Adrenal gland (tissue), 5 donors: Measurements from ENCODE around the gene ECT2.

Source experiments
- POLR2A ChIP-seq, 2 donors: fragments of 450-650 bp; IDR thresholded peaks; one replicate each; pipeline ENCODE4 v1.6.1; 2017; ENCODE audit warnings: antibody characterized with exemption in 2 of 2, mild to moderate bottlenecking in 2 of 2, moderate library complexity in 1 of 2
- TF ChIP-seq, protein P1 (sequence below), 6 experiments: fragments of 450-650 bp in 4 of 6; fragments of 200-600 bp in 2 of 6; sonication (generic) in 1 of 6; IDR thresholded peaks; 1 replicate in 5 of 6; 2 replicates in 1 of 6; pipeline versions ENCODE4 v1.5.1 to v1.8.0; 2016 to 2021; ENCODE audit warnings: antibody characterized with exemption in 6 of 6, mild to moderate bottlenecking in 2 of 6, moderate library complexity in 1 of 6
- donor health status: DM: no; HTN: no; CAD: no.

DNA sequence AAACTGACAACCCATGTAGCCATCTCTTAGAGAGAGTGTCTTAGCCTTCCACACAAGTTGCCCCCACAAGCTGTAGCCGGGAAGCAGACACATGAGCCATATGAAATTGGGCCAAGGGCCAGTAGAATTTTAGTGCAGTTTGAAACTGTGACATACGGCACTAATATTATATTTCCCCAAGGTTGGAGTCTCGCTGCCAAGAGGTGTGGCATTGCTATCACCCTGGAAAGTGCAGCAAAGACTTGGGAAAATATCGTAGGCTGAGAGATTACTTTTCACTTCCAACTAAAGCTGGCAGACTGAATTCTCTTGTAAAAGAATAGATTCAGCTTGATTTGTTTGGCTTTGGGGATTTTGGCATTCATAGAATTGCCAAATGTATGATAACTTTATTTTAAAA is 89.2 kb downstream of the ECT2 start:
- TF ChIP-seq, protein P1, sequence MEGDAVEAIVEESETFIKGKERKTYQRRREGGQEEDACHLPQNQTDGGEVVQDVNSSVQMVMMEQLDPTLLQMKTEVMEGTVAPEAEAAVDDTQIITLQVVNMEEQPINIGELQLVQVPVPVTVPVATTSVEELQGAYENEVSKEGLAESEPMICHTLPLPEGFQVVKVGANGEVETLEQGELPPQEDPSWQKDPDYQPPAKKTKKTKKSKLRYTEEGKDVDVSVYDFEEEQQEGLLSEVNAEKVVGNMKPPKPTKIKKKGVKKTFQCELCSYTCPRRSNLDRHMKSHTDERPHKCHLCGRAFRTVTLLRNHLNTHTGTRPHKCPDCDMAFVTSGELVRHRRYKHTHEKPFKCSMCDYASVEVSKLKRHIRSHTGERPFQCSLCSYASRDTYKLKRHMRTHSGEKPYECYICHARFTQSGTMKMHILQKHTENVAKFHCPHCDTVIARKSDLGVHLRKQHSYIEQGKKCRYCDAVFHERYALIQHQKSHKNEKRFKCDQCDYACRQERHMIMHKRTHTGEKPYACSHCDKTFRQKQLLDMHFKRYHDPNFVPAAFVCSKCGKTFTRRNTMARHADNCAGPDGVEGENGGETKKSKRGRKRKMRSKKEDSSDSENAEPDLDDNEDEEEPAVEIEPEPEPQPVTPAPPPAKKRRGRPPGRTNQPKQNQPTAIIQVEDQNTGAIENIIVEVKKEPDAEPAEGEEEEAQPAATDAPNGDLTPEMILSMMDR (IDR thresholded peaks at IDR 0.05) = no peak
- no peak for TF ChIP-seq POLR2A (IDR thresholded peaks at IDR 0.05)
